Caco-2 (cell line): ENCODE results near the gene HAPSTR1. TPM values are rescaled to one million over a fixed set of nuclear protein-coding genes. Genes with fewer than 3 reads are reported as not detected.
A peak's percentile ranks its signal among the peaks of the same experiment; 100 is the strongest.

ENCODE experiments used
- BruUV-seq: library from RNA; stranded (reverse); fragments of 400-500 nt; replicated peaks from 2 replicates; lab custom pipeline; 2021; lab: Mats Ljungman, UMichigan
- CTCF ChIA-PET: fragments of 300-600 bp; sonication (Branson Sonifier 250); formaldehyde crosslinking; loops from one replicate; lab custom pipeline; 2022; ENCODE audit warnings: antibody characterized with exemption; lab: Charles Lee
- POLR2A ChIA-PET: fragments of 300-600 bp; sonication (Branson Sonifier 250); formaldehyde crosslinking; loops from one replicate; lab custom pipeline; 2022; ENCODE audit warnings: antibody characterized with exemption; lab: Charles Lee
- DNase-seq, 2 experiments: peaks; one replicate each; pipeline versions ENCODE4 v3.0.0 to v3.0.0-alpha.2; 2020 to 2022
- H3K27me3 ChIP-seq: replicated peaks from 2 replicates; pipeline ENCODE4 v1.6.0; 2011; ENCODE audit warnings: low read length; ENCODE audit not compliant: control insufficient read depth, insufficient read depth
- H3K36me3 ChIP-seq: 2 replicates; pipeline ENCODE4 v1.5.1; 2011; ENCODE audit warnings: low read length; ENCODE audit not compliant: control insufficient read depth, insufficient read depth
- H3K4me1 ChIP-seq: fragments of 250-450 bp; sonication (Bioruptor Pico); 2 replicates; pipeline ENCODE4 v1.5.1; 2020; ENCODE audit warnings: mild to moderate bottlenecking
- H3K4me3 ChIP-seq: 2 replicates; pipeline ENCODE4 v1.5.1; 2011; ENCODE audit warnings: low read depth, mild to moderate bottlenecking, control low read depth, low read length
- H3K9me3 ChIP-seq: fragments of 250-450 bp; sonication (Bioruptor Pico); 2 replicates; pipeline ENCODE4 v1.5.1; 2020; ENCODE audit warnings: mild to moderate bottlenecking, moderate library complexity
- H3K27ac Mint-ChIP-seq: one replicate; pipeline ENCODE4 v1.8.0; 2022; ENCODE audit warnings: mixed read lengths; ENCODE audit not compliant: unreplicated experiment
- H3K27me3 Mint-ChIP-seq: one replicate; pipeline ENCODE4 v1.8.0; 2022; ENCODE audit warnings: mixed read lengths; ENCODE audit not compliant: insufficient read depth, unreplicated experiment
- H3K36me3 Mint-ChIP-seq: one replicate; pipeline ENCODE4 v1.8.0; 2022; ENCODE audit warnings: mild to moderate bottlenecking, mixed read lengths; ENCODE audit not compliant: insufficient read depth, unreplicated experiment
- H3K4me1 Mint-ChIP-seq: one replicate; pipeline ENCODE4 v1.8.0; 2022; ENCODE audit warnings: low read depth, mixed read lengths; ENCODE audit not compliant: unreplicated experiment
- H3K4me3 Mint-ChIP-seq: one replicate; pipeline ENCODE4 v1.8.0; 2022; ENCODE audit warnings: mild to moderate bottlenecking, moderate library complexity, mixed read lengths; ENCODE audit not compliant: unreplicated experiment
- H3K9me3 Mint-ChIP-seq: one replicate; pipeline ENCODE4 v1.8.0; 2022; ENCODE audit warnings: mixed read lengths; ENCODE audit not compliant: unreplicated experiment
- intact Hi-C: fragments of 100-400 bp; cut with micrococcal nuclease; formaldehyde crosslinking; loops from one replicate; pipeline ENCODE4 v1.10.0; 2022; ENCODE audit not compliant: unreplicated experiment
- total RNA-seq: library from RNA; stranded (reverse); gene quantifications from 2 replicates; pipeline ENCODE4 v1.2.3, GENCODE V29; 2022
- TF ChIP-seq, protein P1 (sequence below), 2 experiments: fragments of 200-600 bp in 1 of 2; IDR thresholded peaks; 1 replicate in 1 of 2; 2 replicates in 1 of 2; pipeline versions ENCODE4 v1.5.1 to v1.8.0; 2011 to 2022; ENCODE audit warnings: antibody characterized with exemption in 1 of 2, control low read depth in 1 of 2, inconsistent platforms in 1 of 2, low read depth in 1 of 2, low read length in 1 of 2, mild to moderate bottlenecking in 1 of 2, moderate library complexity in 1 of 2; ENCODE audit not compliant: insufficient read depth in 1 of 2, severe bottlenecking in 1 of 2, unreplicated experiment in 1 of 2

The HAPSTR1 gene
- total RNA-seq, 1 experiment from 2014 or later: 47.1 TPM

DNA sequence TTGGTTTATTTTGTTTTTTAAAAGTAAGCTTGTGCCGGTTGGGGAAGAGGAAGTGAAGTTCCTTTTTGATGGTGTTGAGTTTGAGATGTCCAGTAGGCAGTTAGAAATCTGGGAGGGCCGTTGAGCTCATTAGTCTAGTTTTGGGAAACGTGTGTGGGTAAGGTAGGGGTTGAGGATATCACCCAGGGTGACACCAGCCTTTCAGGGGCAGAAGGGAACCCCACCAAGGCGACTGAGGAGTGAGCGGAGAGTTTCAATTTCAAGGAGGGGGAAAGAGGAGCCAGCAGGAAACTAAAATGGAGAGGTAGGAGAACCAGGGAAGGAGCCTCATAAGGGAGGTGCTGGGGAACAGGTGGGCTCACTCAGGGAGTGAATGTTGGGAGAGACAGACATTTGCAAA is 22.7 kb downstream of the HAPSTR1 start:
- H3K36me3 ChIP-seq: peaks cover 2% of the 10 kb centered on the region; the same call in 1 of the 2 replicates
- CTCF ChIA-PET: no interaction called here
- Mint-ChIP-seq H3K4me1 (peaks cover 25% of the 10 kb centered on the region), H3K9me3 (no peaks in the 10 kb centered on the region), H3K27ac (peak overlapping the region; percentile 53), H3K27me3 (no peaks in the 10 kb centered on the region), H3K36me3 (peaks cover 79% of the 10 kb centered on the region), H3K4me3 (no peak overlapping the region)
- intact Hi-C loops: no loop called here
- no peak for DNase-seq
- H3K4me3 ChIP-seq: no peak overlapping the region
- H3K27me3 ChIP-seq: no peaks in the 10 kb centered on the region
- no peaks in the 10 kb centered on the region for H3K9me3 ChIP-seq
- POLR2A ChIA-PET: no interaction called here
- H3K4me1 ChIP-seq: peaks cover 14% of the 10 kb centered on the region
- no TSS peak for BruUV-seq
- TF ChIP-seq, protein P1, sequence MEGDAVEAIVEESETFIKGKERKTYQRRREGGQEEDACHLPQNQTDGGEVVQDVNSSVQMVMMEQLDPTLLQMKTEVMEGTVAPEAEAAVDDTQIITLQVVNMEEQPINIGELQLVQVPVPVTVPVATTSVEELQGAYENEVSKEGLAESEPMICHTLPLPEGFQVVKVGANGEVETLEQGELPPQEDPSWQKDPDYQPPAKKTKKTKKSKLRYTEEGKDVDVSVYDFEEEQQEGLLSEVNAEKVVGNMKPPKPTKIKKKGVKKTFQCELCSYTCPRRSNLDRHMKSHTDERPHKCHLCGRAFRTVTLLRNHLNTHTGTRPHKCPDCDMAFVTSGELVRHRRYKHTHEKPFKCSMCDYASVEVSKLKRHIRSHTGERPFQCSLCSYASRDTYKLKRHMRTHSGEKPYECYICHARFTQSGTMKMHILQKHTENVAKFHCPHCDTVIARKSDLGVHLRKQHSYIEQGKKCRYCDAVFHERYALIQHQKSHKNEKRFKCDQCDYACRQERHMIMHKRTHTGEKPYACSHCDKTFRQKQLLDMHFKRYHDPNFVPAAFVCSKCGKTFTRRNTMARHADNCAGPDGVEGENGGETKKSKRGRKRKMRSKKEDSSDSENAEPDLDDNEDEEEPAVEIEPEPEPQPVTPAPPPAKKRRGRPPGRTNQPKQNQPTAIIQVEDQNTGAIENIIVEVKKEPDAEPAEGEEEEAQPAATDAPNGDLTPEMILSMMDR (IDR thresholded peaks at IDR 0.05; ENCODE audit: insufficient read depth in 1 of 2, low read depth in 1 of 2, low read length in 1 of 2, severe bottlenecking in 1 of 2, unreplicated experiment in 1 of 2): no peak

GRCh38 chr16:9114842-9115241 is 23.4 kb downstream of the HAPSTR1 start:
- Mint-ChIP-seq H3K27ac (no peak overlapping the region), H3K27me3 (no peaks in the 10 kb centered on the region), H3K36me3 (peaks cover 75% of the 10 kb centered on the region), H3K9me3 (no peaks in the 10 kb centered on the region), H3K4me3 (no peak overlapping the region), H3K4me1 (peaks cover 25% of the 10 kb centered on the region)
- Histone ChIP-seq H3K27me3 (no peaks in the 10 kb centered on the region), H3K4me3 (no peak overlapping the region), H3K9me3 (no peaks in the 10 kb centered on the region), H3K36me3 (peaks cover 2% of the 10 kb centered on the region; the same call in 1 of the 2 replicates), H3K4me1 (peaks cover 14% of the 10 kb centered on the region)
- intact Hi-C loops: no loop called here
- no TSS peak for BruUV-seq
- CTCF ChIA-PET: no interaction called here
- POLR2A ChIA-PET: no interaction called here
- TF ChIP-seq, protein P1 (IDR thresholded peaks at IDR 0.05; ENCODE audit: insufficient read depth in 1 of 2, low read depth in 1 of 2, low read length in 1 of 2, severe bottlenecking in 1 of 2, unreplicated experiment in 1 of 2): no peak
- no peak for DNase-seq

DNA sequence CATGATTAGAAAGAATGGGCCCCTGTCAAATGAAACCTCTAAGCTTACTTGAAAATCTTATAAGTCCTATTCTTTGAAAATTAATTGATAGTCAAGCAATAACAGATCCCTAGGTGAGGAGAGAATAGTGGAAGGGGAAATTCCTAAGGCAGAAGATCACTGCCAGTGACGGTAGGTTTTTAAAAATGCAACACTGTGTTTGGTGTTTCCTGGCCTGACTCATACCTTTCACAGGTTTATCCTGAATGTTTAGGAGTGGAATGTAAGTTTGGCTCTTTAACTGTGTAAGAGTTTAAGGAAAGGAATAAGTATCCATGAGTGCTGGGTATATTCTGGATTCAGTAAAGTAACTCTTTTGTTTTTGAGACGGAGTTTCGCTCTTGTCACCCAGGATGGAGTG is 23.8 kb downstream of the HAPSTR1 start:
- Mint-ChIP-seq H3K4me1 (peaks cover 25% of the 10 kb centered on the region), H3K9me3 (no peaks in the 10 kb centered on the region), H3K4me3 (no peak overlapping the region), H3K36me3 (peaks cover 75% of the 10 kb centered on the region), H3K27ac (no peak overlapping the region), H3K27me3 (no peaks in the 10 kb centered on the region)
- Histone ChIP-seq H3K4me3 (no peak overlapping the region), H3K4me1 (peaks cover 14% of the 10 kb centered on the region), H3K36me3 (peaks cover 2% of the 10 kb centered on the region; the same call in 1 of the 2 replicates), H3K9me3 (no peaks in the 10 kb centered on the region), H3K27me3 (no peaks in the 10 kb centered on the region)
- ChIA-PET POLR2A (no interaction called here), CTCF (no interaction called here)
- no peak for DNase-seq
- TF ChIP-seq, protein P1 (IDR thresholded peaks at IDR 0.05; ENCODE audit: insufficient read depth in 1 of 2, low read depth in 1 of 2, low read length in 1 of 2, severe bottlenecking in 1 of 2, unreplicated experiment in 1 of 2): no peak
- BruUV-seq: no TSS peak
- intact Hi-C loops: no loop called here
